Raji (cell line): Measurements from ENCODE around the gene SLC39A1.

ENCODE experiments used
- POLR2A ChIP-seq: IDR thresholded peaks from 2 replicates; pipeline ENCODE4 v1.6.1; 2011; ENCODE audit warnings: low read depth, low read length, control low read depth; ENCODE audit not compliant: insufficient read depth

Gene SLC39A1

GRCh38 chr1:153978274-153978909 lies 15.1 kb upstream of the SLC39A1 start:
- TF ChIP-seq POLR2A, result no peak

GRCh38 chr1:153977250-153978240 lies 14.2 kb upstream of the SLC39A1 start, which contains the start of gene JTB:
TSS of gene JTB (minus strand) at chr1:153977674. CDS start at chr1:153977252, 422 bp downstream.
- peak; percentile 91 for TF ChIP-seq POLR2A

GRCh38 chr1:153976819-153977249 lies 13.5 kb upstream of the SLC39A1 start:
- TF ChIP-seq POLR2A, result no peak

- TF ChIP-seq POLR2A, result no peak
Observed at GRCh38 chr1:153973525-153973924, 10.2 kb upstream of the SLC39A1 start.

GRCh38 chr1:153973071-153973470 lies 9.7 kb upstream of the SLC39A1 start:
- TF ChIP-seq POLR2A, result no peak

GRCh38 chr1:153970346-153970745 lies 7.0 kb upstream of the SLC39A1 start:
- no peak for TF ChIP-seq POLR2A

GRCh38 chr1:153968972-153969371 lies 5.6 kb upstream of the SLC39A1 start:
- no peak for TF ChIP-seq POLR2A

- no peak for TF ChIP-seq POLR2A
Observed at GRCh38 chr1:153968408-153968807, 5.1 kb upstream of the SLC39A1 start.

- TF ChIP-seq POLR2A, result no peak
Observed at GRCh38 chr1:153968000-153968363, 4.6 kb upstream of the SLC39A1 start.

- TF ChIP-seq POLR2A, result peak; percentile 85
Observed at GRCh38 chr1:153967107-153967999, 4.0 kb upstream of the SLC39A1 start, which contains the start of gene CREB3L4. TSS of gene CREB3L4 (plus strand) at chr1:153967902. CDS start at chr1:153968526, 624 bp downstream.

GRCh38 chr1:153963850-153964331 lies 554 bp upstream of the SLC39A1 start:
- TF ChIP-seq POLR2A, result no peak

GRCh38 chr1:153962088-153963029 lies 978 bp downstream of the SLC39A1 start:
- TF ChIP-seq POLR2A, result no peak

- TF ChIP-seq POLR2A, result no peak
Observed at GRCh38 chr1:153961421-153961820, 1.9 kb downstream of the SLC39A1 start.

- TF ChIP-seq POLR2A, result no peak
Observed at GRCh38 chr1:153960206-153960605, 3.1 kb downstream of the SLC39A1 start.
